Peyer's patch (tissue), 4 donors: ENCODE data around the gene OR2AT4.

Experiments used
- CTCF ChIP-seq, 6 experiments: fragments of 450-650 bp in 4 of 6; fragments of 200-600 bp in 2 of 6; sonication (generic) in 1 of 6; IDR thresholded peaks; one replicate each; pipeline ENCODE4 v1.5.1; 2017 to 2019; ENCODE audit warnings: antibody characterized with exemption in 6 of 6, mild to moderate bottlenecking in 3 of 6, moderate library complexity in 1 of 6
- POLR2A ChIP-seq, 2 donors: fragments of 450-650 bp; IDR thresholded peaks; one replicate each; pipeline ENCODE4 v1.5.1; 2017; ENCODE audit warnings: antibody characterized with exemption in 2 of 2, mild to moderate bottlenecking in 2 of 2, moderate library complexity in 2 of 2

- TF ChIP-seq CTCF (IDR thresholded peaks at IDR 0.05) (no peak), POLR2A (IDR thresholded peaks at IDR 0.05) (no peak)
These were observed 23.1 kb downstream of the OR2AT4 start for GRCh38 chr11:75073459-75074190.
